GM06990 (cell line): ENCODE measurements around the gene RPH3AL.

Source experiments
- DNase-seq: peaks from one replicate; pipeline ENCODE4 v3.0.0-alpha.2; 2011; ENCODE audit not compliant: insufficient read length; ENCODE audit errors: extremely low read depth
- H3K27me3 ChIP-seq: replicated peaks from 2 replicates; pipeline ENCODE4 v1.6.0; 2011; ENCODE audit warnings: low read length; ENCODE audit not compliant: control insufficient read depth, insufficient read depth
- H3K36me3 ChIP-seq: 2 replicates; pipeline ENCODE4 v1.5.1; 2011; ENCODE audit warnings: low read length; ENCODE audit not compliant: control insufficient read depth, insufficient read depth
- H3K4me3 ChIP-seq: replicated peaks from 2 replicates; pipeline ENCODE4 v1.5.1; 2011; ENCODE audit warnings: low read depth, mild to moderate bottlenecking, control low read depth, low read length
- CTCF ChIP-seq: IDR thresholded peaks from 2 replicates; pipeline ENCODE4 v1.5.1; 2011; ENCODE audit warnings: low read length, control low read depth, mild to moderate bottlenecking, inconsistent platforms; ENCODE audit not compliant: insufficient read depth, poor library complexity, severe bottlenecking

Gene RPH3AL

GRCh38 chr17:285751-286422, 66.7 kb downstream of the RPH3AL start:
- no peak for DNase-seq
- Histone ChIP-seq H3K4me3 (no peak overlapping the region), H3K36me3 (no peaks in the 10 kb centered on the region), H3K27me3 (no peaks in the 10 kb centered on the region; the same call in 1 of the 2 replicates)
- no peak for TF ChIP-seq CTCF

GRCh38 chr17:284676-285355, 67.8 kb downstream of the RPH3AL start:
- no peak for TF ChIP-seq CTCF
- Histone ChIP-seq H3K27me3 (no peaks in the 10 kb centered on the region; the same call in 1 of the 2 replicates), H3K36me3 (no peaks in the 10 kb centered on the region), H3K4me3 (no peak overlapping the region)
- DNase-seq = no peak

- Histone ChIP-seq H3K36me3 (no peaks in the 10 kb centered on the region), H3K4me3 (no peak overlapping the region), H3K27me3 (no peaks in the 10 kb centered on the region; the same call in 1 of the 2 replicates)
- DNase-seq = no peak
- no peak for TF ChIP-seq CTCF
These were observed 68.5 kb downstream of the RPH3AL start for GRCh38 chr17:283911-284675.

GRCh38 chr17:282912-283882, 69.4 kb downstream of the RPH3AL start:
- Histone ChIP-seq H3K36me3 (no peaks in the 10 kb centered on the region), H3K4me3 (no peak overlapping the region), H3K27me3 (no peaks in the 10 kb centered on the region; the same call in none of the 2 replicates)
- no peak for DNase-seq
- TF ChIP-seq CTCF = no peak

GRCh38 chr17:282000-282911, 70.4 kb downstream of the RPH3AL start:
- no peak for TF ChIP-seq CTCF
- no peak overlapping the region for H3K4me3 ChIP-seq
- no peaks in the 10 kb centered on the region; the same call in none of the 2 replicates for H3K27me3 ChIP-seq
- DNase-seq = no peak
- no peaks in the 10 kb centered on the region for H3K36me3 ChIP-seq
